HFFc6 (cell line): ENCODE measurements around the gene FRY. TPM values are rescaled to one million over a fixed set of nuclear protein-coding genes. Genes with fewer than 3 reads are reported as not detected.

Experiments
- DNase-seq: peaks from one replicate; pipeline ENCODE4 v3.0.0-alpha.2; 2018
- H3K27ac Mint-ChIP-seq: 2 replicates; pipeline ENCODE4 v1.8.0; 2020; ENCODE audit warnings: mild to moderate bottlenecking, mixed read lengths
- H3K27me3 Mint-ChIP-seq: 2 replicates; pipeline ENCODE4 v1.8.0; 2021; ENCODE audit warnings: mild to moderate bottlenecking, moderate library complexity, mixed read lengths; ENCODE audit not compliant: insufficient read depth
- H3K36me3 Mint-ChIP-seq: 2 replicates; pipeline ENCODE4 v1.8.0; 2021; ENCODE audit warnings: low read depth, mixed read lengths
- H3K4me1 Mint-ChIP-seq: 2 replicates; pipeline ENCODE4 v1.8.0; 2020; ENCODE audit warnings: low read depth, mixed read lengths
- H3K4me3 Mint-ChIP-seq: 2 replicates; pipeline ENCODE4 v1.8.0; 2020; ENCODE audit warnings: mild to moderate bottlenecking, moderate library complexity, mixed read lengths
- H3K9me3 Mint-ChIP-seq: 2 replicates; pipeline ENCODE4 v1.8.0; 2020; ENCODE audit warnings: mild to moderate bottlenecking, mixed read lengths
- CTCF ChIP-seq: fragments of 200-600 bp; sonication (generic); IDR thresholded peaks from 2 replicates; pipeline ENCODE4 v1.5.0; 2021; ENCODE audit warnings: antibody characterized with exemption, mild to moderate bottlenecking
- total RNA-seq, 6 experiments: library from RNA; stranded (reverse); fragmentation: NEBNext Ultra II Directional; extraction: Animal tissue kit (Norgen Biotek cat#: 25700); gene quantifications; 2 replicates in 1 of 6; 3 replicates in 5 of 6; pipeline ENCODE4 v1.2.3, GENCODE V29; 2021

Gene FRY
- total RNA-seq, 6 experiments from 2014 or later = 12.3 to 19.2 (median 13.8) TPM

- H3K9me3 Mint-ChIP-seq = no peaks in the 10 kb centered on the region
- no peaks in the 10 kb centered on the region; the same call in 1 of the 2 replicates for H3K27me3 Mint-ChIP-seq
- no peak overlapping the region for H3K4me3 Mint-ChIP-seq
- no peaks in the 10 kb centered on the region for H3K36me3 Mint-ChIP-seq
- peaks cover 11% of the 10 kb centered on the region for H3K4me1 Mint-ChIP-seq
- no peak for TF ChIP-seq CTCF
- peak; percentile 24 for DNase-seq
- H3K27ac Mint-ChIP-seq = no peak overlapping the region
Measured at GRCh38 chr13:32200741-32201140, 169.2 kb downstream of the FRY start.

GRCh38 chr13:32201809-32202208, 170.2 kb downstream of the FRY start:
- Mint-ChIP-seq H3K9me3 (no peaks in the 10 kb centered on the region), H3K27me3 (peaks cover 1% of the 10 kb centered on the region; the same call in 1 of the 2 replicates), H3K4me1 (peaks cover 20% of the 10 kb centered on the region), H3K27ac (no peak overlapping the region), H3K4me3 (no peak overlapping the region), H3K36me3 (no peaks in the 10 kb centered on the region)
- TF ChIP-seq CTCF = no peak
- no peak for DNase-seq

GRCh38 chr13:32202268-32202667, 170.7 kb downstream of the FRY start:
- Mint-ChIP-seq H3K9me3 (no peaks in the 10 kb centered on the region), H3K27me3 (peaks cover 1% of the 10 kb centered on the region; the same call in 1 of the 2 replicates), H3K4me3 (no peak overlapping the region), H3K36me3 (no peaks in the 10 kb centered on the region), H3K4me1 (peaks cover 20% of the 10 kb centered on the region), H3K27ac (no peak overlapping the region)
- no peak for TF ChIP-seq CTCF
- DNase-seq = no peak

GRCh38 chr13:32203221-32203620, 171.6 kb downstream of the FRY start:
- no peak for TF ChIP-seq CTCF
- Mint-ChIP-seq H3K27me3 (peaks cover 1% of the 10 kb centered on the region; the same call in 1 of the 2 replicates), H3K27ac (no peak overlapping the region), H3K4me1 (peaks cover 20% of the 10 kb centered on the region), H3K4me3 (no peak overlapping the region), H3K36me3 (no peaks in the 10 kb centered on the region), H3K9me3 (no peaks in the 10 kb centered on the region)
- DNase-seq = no peak

- peaks cover 1% of the 10 kb centered on the region; the same call in 1 of the 2 replicates for H3K27me3 Mint-ChIP-seq
- no peak overlapping the region for H3K4me3 Mint-ChIP-seq
- no peaks in the 10 kb centered on the region for H3K9me3 Mint-ChIP-seq
- no peak for DNase-seq
- no peak overlapping the region for H3K27ac Mint-ChIP-seq
- peaks cover 20% of the 10 kb centered on the region for H3K4me1 Mint-ChIP-seq
- no peak for TF ChIP-seq CTCF
- H3K36me3 Mint-ChIP-seq = no peaks in the 10 kb centered on the region
Measured at GRCh38 chr13:32203736-32204135, 172.2 kb downstream of the FRY start.
